ENCODE results near the gene PSTPIP2.
"Not testable (repeated sequence)": the region's sequence is repeated elsewhere in the genome, so short reads cannot be mapped to it uniquely, and the experiment has no call there.

Gene PSTPIP2

DNA sequence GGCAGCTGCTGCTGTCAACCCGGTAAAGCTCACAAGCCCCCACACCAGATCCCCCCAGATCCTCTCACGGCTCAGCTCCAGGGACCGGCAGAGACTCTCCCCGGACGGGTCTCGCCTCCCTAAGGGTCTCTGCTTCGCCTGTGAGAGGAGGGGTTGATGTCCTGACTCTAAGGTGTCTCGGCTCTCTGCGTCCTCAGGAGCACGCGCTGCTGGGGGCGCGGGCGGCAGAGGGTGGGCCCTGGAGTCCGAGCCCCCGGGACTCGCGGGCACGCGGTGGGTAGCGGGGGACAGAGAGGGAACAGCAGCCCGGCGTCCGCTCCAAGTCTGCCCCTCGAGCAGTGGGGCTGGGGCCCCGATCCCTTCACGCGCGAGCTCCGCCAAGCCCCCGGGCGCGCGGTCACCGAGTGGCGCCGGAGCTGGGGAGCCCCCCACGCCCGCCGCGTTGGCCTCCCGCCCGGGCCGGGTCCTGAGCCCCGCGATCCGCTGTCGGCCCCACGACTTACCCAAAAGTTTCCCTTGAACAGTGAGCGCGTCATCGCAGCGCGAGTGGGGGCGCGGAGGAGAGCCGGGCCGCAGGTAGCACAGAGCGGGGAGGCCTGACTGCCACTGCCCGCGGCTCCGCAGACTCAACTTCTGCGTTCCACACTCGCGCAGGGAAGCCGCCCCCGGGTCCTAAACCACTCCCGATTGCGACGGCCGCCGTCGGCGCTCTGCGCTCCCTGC, at the start of gene PSTPIP2:
Gene PSTPIP2 (minus strand): TSS at position 608 of the 723 bp plus-strand sequence. CDS start 72 bp downstream, at position 536.
- in situ Hi-C loops (cut with MboI; ENCODE audit: low sequenced_read_pairs) = no loop called here

DNA sequence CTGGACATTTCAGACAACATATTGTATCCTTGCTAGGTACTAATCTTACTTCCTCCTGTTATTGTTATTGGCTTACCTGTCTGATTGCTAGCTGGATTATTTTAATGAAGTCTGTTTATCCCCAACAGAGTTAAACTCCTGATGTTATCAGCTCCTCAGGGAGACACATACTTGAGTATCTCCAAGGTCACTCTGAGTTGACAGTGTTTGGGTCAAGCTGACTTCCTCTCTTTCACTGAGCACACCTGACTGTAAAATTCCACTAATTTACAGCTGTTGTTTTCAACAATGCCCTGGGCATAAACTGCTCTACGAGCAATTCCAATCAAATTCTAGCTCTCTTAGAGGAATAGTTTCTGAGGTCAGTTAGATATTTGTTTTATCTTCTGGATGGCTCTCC, 41.7 kb upstream of the PSTPIP2 start:
- in situ Hi-C loops (cut with MboI; ENCODE audit: low sequenced_read_pairs) = no loop called here

GRCh38 chr18:46110406-46110805, 38.3 kb upstream of the PSTPIP2 start:
- in situ Hi-C loops (cut with MboI; ENCODE audit: low sequenced_read_pairs) = no loop called here

DNA sequence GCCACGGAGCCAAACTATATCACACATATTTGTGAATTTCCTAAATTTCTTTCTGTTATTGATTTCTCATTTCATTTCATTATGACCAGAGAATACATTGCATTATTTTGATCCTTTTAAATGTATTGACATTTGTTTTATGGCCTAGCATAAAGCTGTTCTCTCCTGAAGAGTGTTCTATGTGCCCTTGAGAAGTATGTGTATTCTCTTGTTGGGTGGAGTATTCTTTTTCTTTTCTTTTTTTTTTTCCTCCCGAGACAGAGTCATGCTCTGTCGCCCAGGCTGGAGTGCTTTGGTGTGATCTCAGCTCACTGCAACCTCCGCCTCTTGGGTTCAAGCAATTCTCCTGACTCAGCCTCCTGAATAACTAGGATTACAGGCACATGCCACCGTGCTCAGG, 37.3 kb upstream of the PSTPIP2 start:
- in situ Hi-C loops (cut with MboI; ENCODE audit: low sequenced_read_pairs) = no loop called here

DNA sequence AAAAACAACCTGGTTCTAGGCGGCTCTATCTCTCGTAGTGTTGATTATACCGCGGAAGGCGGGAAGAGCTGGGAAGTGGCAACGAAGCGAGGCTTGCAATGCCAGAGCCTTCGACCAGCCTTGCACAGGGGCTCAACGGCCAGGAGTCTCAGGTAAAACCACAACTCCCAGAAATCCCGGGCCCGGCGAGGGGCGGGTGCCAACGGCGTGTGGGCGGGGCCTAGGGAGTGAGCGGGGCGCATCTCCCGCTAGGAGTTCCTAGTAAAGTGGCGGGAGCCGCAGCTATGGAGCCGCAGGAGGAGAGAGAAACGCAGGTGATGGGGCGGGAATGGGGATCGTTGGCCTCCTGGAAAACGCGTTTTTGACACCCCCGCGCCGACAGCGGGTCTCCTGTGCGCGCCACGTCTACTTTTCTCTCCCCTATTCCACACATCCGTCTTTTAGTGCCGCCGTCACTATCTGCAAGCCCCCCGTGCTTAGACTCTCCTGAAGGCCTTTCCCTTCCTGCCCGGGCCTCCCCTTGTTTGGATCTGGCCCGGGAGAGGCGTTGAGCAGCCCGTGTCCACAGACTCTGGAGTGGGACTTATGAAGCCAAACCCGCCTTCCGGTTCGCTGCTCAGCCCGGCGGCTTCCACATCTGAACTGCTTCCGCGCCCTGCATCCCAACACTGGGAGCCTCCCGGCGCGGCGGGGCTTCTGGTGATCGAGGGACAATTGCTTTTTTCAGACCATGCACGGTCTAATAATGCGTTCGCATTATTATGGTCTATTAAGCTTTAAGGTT, 32.3 kb upstream of the PSTPIP2 start, which contains the start of gene HAUS1:
Gene HAUS1 (plus strand): TSS at position 258 of the 784 bp plus-strand sequence. CDS start 27 bp downstream, at position 285.
- in situ Hi-C loops (cut with MboI; ENCODE audit: low sequenced_read_pairs) = no loop called here

- in situ Hi-C loops (cut with MboI; ENCODE audit: low sequenced_read_pairs) = no loop called here
Observed at GRCh38 chr18:46099463-46099862, 27.4 kb upstream of the PSTPIP2 start.

GRCh38 chr18:46098616-46098933, 26.5 kb upstream of the PSTPIP2 start:
- in situ Hi-C loops (cut with MboI; ENCODE audit: low sequenced_read_pairs) = no loop called here

- in situ Hi-C loops (cut with MboI; ENCODE audit: low sequenced_read_pairs) = no loop called here
Observed at GRCh38 chr18:46097801-46098615, 25.9 kb upstream of the PSTPIP2 start, which contains the start of gene ATP5F1A. TSS of gene ATP5F1A (minus strand) at chr18:46098296. CDS start at chr18:46098231, 65 bp downstream.

DNA sequence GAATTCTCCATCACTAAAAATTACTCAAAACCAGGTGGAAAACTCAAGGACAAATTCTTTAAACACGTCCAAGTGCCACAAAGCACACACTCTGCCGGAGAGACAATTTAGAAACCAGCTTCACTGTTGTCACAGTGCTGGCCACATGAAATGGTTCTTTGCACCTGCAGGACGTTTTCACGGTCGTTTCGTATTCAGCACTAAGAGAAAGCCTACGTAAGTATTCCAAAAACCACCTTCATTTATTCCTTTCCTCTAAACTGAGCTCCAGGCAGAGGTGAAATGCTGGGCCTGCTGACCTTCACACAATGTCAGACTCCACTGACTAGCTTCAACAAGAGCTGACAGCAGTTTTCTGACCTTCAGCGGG, 25.4 kb upstream of the PSTPIP2 start:
- in situ Hi-C loops (cut with MboI; ENCODE audit: low sequenced_read_pairs) = no loop called here

GRCh38 chr18:46096651-46097300, 24.7 kb upstream of the PSTPIP2 start:
- in situ Hi-C loops (cut with MboI; ENCODE audit: low sequenced_read_pairs) = no loop called here

- in situ Hi-C loops (cut with MboI; ENCODE audit: low sequenced_read_pairs) = no loop called here
Observed at GRCh38 chr18:46095532-46095931, 23.5 kb upstream of the PSTPIP2 start.

DNA sequence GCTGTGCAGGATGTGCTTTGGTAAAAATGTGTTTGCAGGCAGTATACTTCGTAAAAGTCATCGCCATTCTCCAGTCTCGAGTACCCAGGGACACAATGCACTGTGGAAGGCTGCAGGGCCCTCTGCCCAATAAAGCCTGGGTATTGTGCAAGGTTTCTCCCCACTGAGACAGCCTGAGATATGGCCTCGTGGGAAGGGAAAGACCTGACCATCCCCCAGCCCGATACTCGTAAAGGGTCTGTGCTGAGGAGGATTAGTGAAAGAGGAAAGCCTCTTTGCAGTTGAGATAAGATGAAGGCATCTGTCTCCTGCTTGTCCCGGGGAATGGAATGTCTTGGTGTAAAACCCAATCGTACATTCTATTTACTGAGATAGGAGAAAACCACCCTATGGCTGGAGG, 16.4 kb upstream of the PSTPIP2 start:
- in situ Hi-C loops (cut with MboI; ENCODE audit: low sequenced_read_pairs) = not testable (repeated sequence)

GRCh38 chr18:46084431-46084830, 12.4 kb upstream of the PSTPIP2 start:
- in situ Hi-C loops (cut with MboI; ENCODE audit: low sequenced_read_pairs) = no loop called here

DNA sequence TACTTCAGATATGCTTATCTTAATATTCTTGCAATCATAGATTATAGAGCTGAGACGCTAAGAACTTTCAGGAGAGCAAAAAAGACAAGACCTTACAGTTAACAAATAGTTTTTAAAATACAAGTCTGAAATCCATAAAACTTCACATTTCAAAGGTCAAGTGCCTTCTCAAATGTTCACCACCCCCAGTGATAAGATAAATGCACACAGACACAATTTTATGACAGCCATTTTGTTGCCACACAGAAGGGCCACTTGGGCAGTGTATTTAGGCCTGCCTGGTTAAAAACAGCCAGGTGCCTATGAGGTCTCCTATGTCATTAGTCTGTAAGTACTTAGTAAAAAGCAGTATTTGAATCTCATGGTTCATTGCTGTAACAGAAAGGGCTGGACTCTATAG, 8.1 kb upstream of the PSTPIP2 start:
- in situ Hi-C loops (cut with MboI; ENCODE audit: low sequenced_read_pairs) = no loop called here

- in situ Hi-C loops (cut with MboI; ENCODE audit: low sequenced_read_pairs) = no loop called here
Observed at GRCh38 chr18:46079336-46079735, 7.3 kb upstream of the PSTPIP2 start.

GRCh38 chr18:46073474-46074331, 1.6 kb upstream of the PSTPIP2 start:
- in situ Hi-C loops (cut with MboI; ENCODE audit: low sequenced_read_pairs) = no loop called here

GRCh38 chr18:46072959-46073358, 899 bp upstream of the PSTPIP2 start:
- in situ Hi-C loops (cut with MboI; ENCODE audit: low sequenced_read_pairs) = no loop called here

- in situ Hi-C loops (cut with MboI; ENCODE audit: low sequenced_read_pairs) = no loop called here
Observed at GRCh38 chr18:46072376-46072867, 362 bp upstream of the PSTPIP2 start.

DNA sequence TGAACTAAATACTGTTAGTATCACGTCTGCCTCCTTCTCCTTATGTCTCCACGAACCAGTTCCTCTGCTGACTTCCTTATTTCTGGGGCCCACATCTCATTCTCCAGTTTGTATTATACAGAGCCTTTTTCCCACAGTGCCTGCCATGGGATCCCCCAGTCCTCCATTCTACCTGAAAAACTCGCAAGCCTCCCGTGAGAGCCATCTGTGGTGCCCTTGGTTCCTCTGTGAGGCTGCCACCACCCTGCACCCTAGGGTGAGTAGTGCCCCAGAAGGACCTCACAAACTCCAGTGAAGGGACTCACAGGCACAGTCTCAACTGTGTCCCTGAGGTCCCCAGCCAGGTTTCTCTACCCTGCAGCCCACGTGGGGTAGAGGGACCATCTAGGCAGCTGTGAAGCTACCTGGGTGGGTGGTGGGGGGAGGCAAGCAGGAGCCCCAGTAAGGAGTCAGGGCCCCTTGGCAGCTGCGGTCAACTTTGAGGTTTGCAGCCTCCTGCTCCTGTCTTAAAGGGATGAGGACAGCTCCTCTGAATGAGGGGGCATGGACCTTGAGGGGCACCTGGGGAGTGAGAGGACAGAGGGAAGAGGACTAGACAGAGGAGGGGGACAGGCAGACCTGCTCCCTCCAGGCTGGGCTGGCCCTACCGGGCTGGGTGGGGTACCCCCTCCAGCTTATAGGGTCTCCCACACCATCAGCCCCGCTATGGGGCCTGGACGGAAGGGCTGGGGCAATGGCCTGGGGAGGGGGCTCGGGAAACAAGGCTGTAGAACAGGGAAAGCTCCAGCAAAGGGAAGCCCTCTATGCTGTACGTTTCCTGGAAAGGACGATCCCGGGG, 1.0 kb downstream of the PSTPIP2 start:
- in situ Hi-C loops (cut with MboI; ENCODE audit: low sequenced_read_pairs) = no loop called here

Measured in HL-60/S4 treated with phorbol 12-myristate 13-acetate at 8.2 ng/mL for 4 days and 3 days (cell line).